ENCODE measurements around the gene TTLL7.
A peak's percentile ranks its signal among the peaks of the same experiment; 100 is the strongest.

The TTLL7 gene, protein sequence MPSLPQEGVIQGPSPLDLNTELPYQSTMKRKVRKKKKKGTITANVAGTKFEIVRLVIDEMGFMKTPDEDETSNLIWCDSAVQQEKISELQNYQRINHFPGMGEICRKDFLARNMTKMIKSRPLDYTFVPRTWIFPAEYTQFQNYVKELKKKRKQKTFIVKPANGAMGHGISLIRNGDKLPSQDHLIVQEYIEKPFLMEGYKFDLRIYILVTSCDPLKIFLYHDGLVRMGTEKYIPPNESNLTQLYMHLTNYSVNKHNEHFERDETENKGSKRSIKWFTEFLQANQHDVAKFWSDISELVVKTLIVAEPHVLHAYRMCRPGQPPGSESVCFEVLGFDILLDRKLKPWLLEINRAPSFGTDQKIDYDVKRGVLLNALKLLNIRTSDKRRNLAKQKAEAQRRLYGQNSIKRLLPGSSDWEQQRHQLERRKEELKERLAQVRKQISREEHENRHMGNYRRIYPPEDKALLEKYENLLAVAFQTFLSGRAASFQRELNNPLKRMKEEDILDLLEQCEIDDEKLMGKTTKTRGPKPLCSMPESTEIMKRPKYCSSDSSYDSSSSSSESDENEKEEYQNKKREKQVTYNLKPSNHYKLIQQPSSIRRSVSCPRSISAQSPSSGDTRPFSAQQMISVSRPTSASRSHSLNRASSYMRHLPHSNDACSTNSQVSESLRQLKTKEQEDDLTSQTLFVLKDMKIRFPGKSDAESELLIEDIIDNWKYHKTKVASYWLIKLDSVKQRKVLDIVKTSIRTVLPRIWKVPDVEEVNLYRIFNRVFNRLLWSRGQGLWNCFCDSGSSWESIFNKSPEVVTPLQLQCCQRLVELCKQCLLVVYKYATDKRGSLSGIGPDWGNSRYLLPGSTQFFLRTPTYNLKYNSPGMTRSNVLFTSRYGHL

DNA sequence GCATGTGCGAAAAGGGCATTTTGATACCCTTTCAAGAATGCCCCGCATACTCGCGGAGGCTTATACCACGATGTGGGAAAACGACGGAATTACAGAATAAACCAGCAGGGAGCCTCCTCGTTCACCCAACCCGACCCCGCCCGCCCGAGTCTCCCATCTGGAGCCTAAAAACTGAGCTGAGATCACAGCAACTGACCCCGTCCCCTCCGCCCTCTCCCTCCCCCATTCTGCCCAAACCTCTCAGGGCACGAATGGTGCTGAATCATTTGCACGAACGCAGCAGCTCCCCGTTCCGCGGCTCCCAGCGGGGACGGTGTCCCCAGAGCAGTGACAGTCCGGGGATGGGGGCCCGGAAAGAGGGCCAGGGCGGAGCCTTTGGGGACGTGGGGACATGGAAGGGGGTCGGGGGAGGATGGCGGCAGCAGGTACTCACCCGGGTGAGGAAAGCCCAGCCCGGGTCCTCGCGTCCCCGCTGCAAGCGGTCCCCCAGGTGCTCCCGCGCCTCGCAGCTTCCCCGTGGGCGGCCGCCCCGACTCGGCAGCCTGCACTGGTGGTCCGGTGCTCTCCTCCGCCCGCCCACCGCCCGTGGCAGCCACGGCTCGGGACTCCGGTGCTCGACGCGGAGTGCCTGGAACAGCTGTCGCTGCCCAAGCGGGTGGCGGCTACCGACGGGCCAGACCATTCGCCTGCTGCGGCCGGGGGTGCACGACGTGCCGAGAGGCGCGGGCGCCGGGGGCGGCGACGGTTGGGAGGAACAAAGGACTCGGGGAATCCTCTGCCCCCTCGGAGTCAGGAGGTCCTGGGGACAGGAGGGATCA, at the start of gene TTLL7:
Gene TTLL7 (minus strand): TSS at position 635 of the 818 bp plus-strand sequence. CDS start 46,921 bp downstream, outside the sequence.
- peak; percentile 25 for DNase-seq

DNA sequence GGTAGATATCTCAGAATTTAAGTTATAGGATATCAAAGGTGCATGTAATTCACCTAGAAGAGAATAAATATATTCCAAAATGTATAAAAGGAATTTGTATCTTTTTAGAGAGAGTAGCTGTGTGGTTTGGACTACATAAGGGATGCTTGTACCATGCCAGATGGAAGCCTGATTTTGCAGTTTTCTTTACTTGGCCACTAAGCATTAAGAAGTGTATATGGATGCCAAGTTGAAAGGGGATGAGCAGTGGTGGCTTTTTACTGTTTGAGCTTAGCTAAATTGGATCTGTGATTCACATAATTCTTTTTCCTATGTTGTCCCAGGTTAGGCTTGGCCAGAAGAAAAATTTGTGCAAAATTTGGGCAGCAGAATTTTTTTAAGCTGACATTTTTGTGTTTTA, 43.5 kb upstream of the TTLL7 start:
- DNase-seq, result no peak

DNA sequence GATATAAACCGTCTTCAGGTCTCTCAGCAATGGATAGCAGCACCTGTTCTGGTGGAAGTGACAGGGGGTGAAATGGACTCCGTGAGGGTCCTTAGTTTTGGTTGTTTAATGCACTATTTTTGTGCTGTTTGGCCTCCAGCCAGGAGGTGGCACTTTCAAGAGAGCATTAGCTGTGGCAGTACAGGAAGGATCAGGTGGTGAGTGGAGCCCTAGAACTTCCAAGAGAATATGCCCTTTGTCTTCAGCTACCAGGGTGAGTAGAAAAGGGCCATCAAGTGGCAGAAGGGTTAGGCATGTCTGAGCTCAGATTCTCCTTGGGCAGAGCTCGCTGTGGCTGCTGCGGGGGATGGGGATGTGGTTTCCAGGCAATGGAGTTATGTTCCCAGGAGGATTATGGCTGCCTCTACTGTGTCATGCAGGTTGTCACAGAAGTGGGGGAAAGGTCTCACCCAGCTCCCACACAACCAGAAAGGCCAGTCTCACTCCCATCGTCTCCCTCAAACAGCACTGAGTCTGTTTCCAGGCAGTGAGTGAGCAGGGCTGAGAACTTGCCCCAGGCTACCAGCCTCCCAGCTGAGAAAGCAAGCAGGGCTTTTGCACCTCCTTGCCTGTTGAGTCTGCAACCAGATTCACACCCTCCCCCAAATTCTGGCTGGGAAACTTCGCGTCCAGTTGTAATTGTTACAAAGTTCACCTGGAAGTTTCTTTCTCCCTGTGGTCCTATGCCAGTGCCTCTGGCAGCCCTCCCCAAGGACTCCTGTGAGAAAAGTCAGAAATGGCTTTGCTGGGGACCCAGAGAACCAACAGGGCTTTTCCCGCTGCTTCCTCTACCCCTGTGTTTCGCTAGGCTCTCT, 39.1 kb upstream of the TTLL7 start:
- no peak for DNase-seq

DNA sequence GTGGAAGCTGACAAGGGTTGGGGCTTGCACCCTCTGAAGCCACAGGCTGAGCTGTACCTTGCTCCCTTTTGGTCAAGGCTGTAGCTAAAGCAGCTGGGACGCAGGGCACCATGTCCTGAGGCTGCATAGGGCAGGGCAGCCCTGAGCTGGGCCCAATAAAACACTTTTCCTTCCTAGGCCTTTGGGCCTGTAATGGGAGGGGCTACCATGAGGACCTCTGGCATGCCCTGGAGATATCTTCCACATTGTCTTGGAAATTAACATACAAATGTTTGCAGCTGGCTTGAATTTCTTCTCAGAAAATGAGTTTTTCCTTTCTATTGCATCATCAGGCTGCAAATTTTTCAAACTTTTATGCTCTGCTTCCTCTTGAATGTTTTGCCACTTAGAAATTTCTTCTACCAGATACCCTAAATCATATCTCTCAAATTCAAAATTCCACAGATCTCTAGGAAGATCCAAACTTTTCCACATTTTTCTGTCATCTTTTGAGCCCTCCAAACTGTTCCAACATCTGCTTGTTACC, 32.9 kb upstream of the TTLL7 start:
- no peak for DNase-seq

DNA sequence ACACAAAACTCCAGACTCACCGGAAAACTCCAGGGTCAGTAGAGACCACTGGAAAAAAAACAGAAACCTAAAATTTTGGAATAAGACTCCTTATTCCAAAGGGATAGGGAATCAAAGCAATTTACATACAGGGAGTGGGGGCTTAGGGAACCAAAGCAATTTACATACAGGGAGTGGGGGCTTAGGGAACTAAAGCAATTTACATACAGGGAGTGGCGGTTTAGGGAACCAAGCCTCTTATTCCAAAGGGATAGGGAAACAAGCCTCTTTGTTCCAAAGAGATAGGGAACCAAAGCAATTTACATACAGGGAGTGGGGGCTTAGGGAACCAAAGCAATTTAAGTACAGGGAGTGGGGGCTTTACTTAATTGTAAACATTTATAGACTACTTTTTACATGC, 28.4 kb upstream of the TTLL7 start:
- DNase-seq, result no peak

DNA sequence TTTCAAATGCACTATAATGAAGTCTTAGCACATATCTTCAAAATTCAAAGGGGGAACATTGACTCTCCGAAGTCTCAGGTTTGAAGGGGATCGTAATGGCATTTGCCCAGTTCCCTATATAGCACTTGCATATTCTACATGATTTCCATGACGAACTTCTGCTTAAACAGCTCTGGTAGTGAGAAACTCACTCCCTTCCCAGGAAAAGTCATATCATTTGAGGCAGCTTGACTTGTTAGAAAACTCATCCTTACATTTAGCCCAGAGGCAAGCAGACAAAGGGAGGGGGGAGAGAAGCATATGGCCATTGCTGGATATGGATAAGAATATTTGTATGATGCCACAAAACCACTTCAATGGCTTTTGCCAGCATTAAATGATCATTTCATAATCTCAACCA, 27.0 kb upstream of the TTLL7 start:
- DNase-seq, result no peak

DNA sequence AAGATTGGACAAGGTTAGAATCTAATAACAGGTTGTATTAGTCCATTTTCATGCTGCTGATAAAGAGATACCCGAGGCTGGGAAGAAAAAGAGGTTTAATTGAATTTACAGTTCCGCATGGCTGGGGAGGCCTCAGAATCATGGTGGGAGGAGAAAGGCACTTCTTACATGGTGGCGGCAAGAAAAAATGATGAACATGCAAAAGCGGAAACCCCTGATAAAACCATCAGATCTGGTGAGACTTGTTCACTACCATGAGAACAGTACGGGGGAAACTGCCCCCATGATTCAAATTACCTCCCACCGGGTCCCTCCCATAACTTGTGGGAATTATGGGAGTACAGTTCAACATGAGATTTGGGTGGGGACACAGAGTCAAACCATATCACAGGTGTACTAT, 22.9 kb upstream of the TTLL7 start:
- no peak for DNase-seq

DNA sequence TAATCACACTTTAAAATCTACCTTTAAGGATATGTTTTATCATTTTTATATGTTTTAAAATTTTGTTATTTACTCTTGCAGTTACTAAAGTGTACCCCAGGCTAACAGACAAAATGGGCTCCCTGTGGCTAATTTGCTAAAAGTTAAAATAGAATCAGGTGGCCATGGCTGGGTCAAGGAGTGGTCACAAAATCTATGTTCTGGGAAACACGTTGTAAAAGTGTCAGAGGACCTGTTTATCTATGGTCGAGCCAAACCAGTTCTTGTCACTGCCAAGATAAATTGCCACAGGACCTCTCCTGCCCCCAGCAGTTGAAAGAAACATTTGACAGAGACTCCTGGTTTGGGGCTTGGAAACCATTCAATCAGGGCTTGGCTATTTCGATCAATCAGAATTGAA, 21.2 kb upstream of the TTLL7 start:
- DNase-seq, result no peak

DNA sequence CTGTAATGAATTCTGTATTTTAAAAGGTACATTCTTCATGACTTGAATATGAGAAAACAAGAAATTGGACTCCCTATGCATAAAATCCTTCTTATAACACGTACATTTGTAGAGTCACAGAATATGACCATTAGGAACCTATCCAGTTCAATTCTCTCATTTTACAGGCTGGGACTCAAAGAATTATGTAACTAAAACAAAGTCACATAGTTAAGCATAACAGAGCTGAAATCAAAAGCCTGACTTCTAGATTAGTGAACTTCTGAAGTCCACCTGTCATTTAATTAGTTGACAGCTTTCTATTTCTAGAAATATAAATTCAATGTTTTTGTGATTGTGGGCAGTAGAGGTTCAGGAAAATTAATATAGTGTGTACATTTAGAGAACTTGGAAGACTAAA, 20.3 kb upstream of the TTLL7 start:
- no peak for DNase-seq

DNA sequence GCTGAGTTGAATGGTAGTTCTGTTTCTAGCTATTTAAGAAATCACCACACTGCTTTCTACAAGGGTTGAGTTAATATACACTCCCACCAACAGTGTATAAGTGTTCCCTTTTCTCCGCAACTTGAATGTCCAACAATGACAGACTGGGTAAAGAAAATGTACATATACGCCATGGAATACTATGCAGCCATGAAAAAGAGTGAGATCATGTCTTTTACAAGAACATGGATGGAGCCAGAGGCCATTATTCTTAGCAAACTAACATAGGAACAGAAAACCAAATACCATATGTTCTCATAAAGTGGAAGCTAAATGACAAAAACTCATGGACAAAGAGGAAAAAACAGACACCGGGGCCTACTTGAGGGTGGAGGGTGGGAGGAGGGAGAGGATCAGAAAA, 14.8 kb upstream of the TTLL7 start:
- DNase-seq, result no peak

DNA sequence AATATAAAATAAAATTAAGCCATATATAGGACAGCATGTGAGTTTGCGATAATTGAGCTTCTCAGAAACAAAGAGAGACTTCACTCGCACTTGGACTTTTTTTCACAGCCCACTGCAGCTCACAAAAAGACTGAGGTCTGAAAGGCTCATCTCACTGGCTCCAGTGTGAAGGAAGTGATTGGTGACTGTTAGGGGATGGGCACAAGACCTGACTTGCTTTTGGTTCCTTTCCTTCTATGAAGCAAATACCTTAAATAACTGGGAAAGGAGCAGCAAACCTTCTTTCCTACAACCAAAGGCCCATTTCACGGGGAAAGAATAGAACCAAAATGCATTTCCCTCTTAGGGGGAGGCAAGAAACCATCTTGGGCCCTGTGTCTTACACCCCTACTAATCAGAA, 13.1 kb upstream of the TTLL7 start:
- DNase-seq, result no peak

DNA sequence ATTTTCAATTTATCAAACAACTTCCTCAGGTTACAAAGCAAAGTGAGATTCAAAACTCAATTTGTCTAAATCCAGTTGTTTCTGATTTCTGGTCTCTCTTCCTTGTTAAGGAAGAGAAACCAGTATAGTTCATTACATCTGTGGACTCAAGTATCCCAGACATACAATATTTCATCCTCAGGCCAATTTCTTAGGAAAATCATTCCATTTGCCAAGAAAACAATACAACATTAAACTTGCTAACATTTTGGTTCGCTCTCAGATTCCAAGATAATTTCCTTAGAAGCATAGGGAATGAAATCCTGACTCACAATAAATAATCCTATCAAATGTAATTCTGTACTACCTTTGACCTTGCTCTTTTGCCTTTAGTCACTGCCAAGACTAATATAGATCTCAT, 11.2 kb upstream of the TTLL7 start:
- DNase-seq, result no peak

DNA sequence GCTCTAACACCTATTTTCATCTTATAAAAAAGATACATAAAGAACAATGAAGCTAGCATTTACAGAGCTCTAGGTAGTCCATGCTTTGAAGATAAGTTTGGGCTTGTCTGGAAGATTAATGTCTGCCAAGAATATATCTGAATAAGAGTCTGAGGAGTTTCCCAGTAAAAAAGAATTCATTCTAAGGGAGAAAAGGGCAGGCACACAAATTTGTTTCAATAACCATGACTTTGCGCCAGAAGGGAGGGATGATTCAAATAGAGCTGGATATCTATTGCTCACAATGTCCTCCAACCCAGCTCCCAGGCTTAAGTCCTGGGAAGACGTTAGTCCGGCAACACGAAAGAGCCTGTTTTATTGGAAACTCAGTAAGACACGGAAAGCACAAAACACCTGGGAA, 9.7 kb upstream of the TTLL7 start:
- DNase-seq, result no peak

DNA sequence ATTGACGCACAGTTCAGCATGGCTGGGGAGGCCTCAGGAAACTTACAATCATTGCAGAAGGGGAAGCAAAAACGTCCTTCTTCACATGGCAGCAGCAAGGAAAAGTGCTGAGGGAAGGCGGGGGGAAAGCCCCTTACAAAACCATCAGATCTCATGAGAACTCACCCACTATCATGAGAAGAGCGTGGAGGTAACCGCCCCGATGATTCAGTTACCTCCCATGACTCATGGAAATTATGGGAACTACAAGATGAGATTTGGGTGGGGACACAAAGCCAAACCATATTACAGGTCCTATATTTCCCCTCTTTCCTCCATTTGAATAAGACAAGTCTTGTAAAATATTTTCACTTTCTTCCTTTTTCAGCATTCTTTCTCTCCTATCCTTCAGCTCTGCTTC, 7.7 kb upstream of the TTLL7 start:
- no peak for DNase-seq

DNA sequence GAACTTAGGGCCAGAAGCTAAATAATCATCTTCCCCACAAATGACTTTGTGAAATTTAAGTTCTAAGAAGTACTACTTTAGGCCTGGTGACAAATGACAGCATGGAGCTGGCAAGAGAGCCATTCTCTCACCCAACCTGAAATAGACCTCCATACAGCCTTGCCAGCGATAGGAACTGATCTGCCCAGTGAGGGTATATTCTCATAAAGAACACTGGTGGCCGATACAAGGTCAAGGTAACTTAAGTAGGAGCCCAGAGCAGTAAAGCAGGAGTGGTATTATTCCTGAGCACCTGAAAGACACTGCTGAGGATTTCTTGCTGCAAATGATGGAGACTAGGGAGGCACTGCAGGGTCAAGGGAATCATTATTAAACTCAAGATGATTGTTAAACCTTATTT, 2.6 kb upstream of the TTLL7 start:
- no peak for DNase-seq

DNA sequence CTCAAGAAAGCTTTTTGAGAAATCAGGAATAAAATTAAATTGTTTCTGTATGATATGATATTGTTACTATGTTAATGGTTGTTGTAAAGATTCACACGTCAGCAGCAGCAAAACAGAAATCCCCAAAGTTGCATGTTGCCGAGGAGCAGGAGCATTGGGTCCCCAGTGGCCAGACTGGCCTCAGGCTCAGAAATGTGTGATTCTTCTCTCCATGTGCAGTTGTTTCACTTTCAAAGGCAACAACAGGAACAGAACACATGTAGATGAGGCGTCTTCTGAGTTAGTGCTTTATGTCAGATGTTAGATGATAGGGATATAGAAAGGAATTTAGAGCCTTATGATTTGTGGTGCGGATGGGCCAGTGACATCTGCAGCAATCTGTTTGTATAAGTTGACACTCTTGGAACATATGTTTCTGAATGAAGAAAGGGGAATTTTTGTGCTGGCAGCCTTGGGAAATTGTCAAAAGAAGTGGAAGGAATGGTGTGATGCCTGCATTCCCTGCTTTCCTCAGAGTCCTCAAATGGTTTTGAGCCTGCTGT, 2.1 kb upstream of the TTLL7 start:
- DNase-seq, result no peak

DNA sequence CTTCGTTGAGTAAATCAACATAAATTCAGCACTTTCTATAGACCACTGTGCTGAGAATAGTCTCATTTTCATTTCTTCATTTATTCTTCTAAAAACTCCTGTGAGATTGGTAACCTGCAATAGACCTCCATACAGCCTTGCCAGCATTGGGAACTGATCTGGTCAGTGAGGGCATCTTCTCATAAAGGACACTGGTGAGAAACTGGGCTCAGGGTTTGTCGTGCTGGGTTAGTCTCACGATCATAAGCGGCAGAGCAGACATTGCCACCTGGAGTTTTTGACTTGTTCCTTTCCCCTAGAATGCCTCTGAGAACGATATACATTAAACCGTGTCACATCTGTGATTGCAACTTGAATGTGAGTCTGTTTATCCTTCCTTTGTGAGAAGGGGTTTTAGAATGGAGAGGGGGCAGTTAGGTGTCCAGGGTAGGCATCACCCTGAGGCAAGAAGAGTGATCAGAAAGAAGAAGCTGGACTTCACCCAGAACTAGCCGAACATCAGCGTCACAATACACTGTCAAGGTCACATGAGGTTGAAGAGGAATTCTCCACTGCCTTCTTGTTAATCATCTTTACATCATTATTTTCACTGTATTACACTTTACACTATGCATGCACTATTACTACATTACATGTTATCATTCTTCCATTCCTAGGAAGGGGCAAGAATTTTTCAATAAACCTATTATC, 1.4 kb upstream of the TTLL7 start:
- DNase-seq, result no peak

DNA sequence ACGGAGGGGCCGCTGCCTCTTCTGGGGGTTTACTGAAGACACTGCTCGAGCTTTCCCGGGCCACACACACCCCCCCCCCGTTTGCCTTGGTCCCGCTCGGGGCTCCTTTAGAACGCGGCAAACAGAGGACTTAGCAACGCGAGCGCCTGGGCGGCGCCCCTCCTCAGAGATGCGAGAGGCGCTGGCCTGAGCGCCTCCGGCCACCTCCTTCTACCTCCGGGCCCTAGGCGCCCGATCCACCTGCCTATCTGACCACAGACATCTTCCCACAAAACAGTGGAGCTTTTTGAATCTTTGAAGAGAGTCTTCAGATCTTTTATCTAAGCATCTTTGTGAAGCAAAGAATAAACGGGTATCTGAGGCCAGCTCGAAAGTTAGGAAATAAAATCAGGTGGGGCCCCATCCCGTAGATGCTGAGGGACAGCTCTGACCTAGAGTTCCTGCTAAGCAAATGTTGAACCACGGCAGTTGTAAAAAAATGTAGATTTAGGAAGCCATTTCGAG, 436 bp upstream of the TTLL7 start:
- peak; percentile 13 for DNase-seq

DNA sequence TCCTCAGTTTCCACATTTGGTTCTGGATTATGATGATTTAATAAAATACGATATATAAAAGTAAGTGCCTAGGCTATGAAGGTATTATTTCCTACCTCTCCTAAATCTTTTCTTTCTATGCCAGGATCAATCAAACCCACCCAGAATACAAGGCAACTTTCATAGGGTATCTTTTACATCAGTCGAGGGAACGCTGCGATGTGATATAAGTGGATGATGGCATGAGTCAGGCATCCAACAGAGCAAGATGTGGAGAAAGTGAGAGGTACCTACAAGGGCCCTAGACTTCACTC, 781 bp downstream of the TTLL7 start:
- DNase-seq, result no peak

DNA sequence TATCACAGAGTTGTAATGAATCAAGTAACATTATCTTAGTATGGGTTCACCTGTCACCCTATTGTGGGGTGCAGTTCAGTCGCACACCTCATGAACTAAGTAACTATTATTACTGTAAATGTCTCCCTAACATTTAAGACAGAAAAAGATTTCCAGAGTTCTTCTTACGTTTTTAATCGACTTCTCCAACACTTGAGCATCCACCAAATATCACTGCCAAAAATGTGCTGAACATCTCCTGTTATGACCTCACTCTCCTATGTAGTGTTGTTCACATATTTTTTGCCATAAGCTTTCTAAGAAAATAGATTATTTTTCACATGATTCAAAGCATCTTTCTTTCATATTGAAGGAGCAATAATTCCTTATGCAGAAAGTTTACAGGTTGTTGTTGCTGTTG, 1.3 kb downstream of the TTLL7 start:
- no peak for DNase-seq

DNA sequence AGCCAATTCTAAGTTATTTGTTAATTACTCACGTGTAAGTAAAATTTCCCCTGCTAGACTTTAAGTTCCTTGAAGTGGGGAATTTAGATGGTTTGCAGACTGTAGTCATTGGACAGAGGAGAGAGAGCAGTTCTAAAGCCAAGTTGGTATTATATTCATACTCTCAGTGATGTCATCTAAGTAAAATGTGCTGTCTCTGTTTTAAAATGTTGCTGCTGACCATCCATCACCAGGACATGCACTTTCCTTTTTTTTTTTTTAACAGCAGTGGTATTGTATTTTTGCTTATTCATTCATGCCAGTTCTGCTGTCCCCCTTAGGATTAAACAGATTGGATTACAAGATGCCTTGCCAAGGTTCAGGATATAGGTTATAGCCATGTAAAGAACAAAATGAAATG, 2.3 kb downstream of the TTLL7 start:
- DNase-seq, result no peak

Data from activated CD4-positive, alpha-beta T cell treated with anti-CD3 and anti-CD28 coated beads for 1 hour (primary cell).